Stimulated activated CD8-positive, alpha-beta memory T cell treated with anti-CD3 and anti-CD28 coated beads, Interleukin-7, amount 100 ng/mL, for 4 hours (primary cell): Measurements from ENCODE around the gene SENP1.
"Not testable (repeated sequence)": the region's sequence is repeated elsewhere in the genome, so short reads cannot be mapped to it uniquely, and the experiment has no call there.

Experiments
- DNase-seq, 2 donors: peaks; one replicate each; pipeline ENCODE4 v3.0.0-alpha.2; 2020; ENCODE audit warnings: low read depth in 2 of 2

Gene SENP1

GRCh38 chr12:48111312-48111693 is 5.4 kb upstream of the SENP1 start:
- DNase-seq = not testable (repeated sequence)

DNA sequence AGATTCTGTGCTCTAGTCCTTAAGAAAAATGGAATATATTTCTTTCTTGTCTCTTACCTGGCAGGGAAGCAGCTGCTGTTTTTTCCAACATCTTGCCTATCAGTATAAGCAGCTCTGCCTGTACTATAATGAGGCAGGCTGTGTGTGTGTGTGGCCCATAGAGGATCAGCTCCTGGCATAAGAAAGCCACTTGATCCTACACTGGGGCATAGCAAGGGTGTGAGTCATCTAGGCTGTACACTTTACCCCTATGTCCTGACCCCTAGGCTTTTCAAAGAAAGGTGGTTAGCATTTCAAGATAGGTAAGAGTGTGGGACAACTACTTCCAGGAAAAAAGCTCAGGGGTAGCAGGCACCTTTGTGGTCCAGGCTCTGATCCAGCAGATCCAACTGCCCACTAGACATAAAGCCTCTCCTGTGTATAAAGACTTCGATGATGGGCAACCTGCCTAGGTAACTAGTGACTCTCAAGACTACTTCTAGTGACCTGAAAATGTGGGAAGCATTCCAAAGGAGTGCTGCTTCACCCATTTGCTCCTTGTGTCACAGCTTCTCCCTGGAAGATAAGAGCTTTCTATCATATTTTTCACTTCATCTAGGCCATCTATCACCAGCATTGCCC is 4.9 kb upstream of the SENP1 start:
- no peak for DNase-seq

DNA sequence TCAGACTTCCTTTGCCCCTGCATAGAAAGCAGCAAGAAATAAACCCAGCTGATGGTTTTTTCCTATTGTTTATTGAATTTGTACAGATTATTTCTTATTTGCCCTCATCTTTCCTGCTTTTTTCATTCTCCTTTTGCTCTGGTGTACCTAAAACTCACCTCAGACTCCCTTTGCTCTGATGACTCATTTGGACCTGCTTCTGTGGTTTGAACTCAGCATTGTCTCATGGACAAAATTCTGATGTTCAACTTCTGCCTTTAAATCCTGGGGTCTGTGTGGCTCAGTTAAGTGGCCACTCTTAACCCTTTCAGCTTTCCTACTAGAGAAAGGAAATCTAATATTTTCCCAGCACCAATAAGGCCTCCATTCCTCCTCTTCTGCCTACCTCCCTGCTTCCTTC is 3.5 kb upstream of the SENP1 start:
- no peak for DNase-seq

DNA sequence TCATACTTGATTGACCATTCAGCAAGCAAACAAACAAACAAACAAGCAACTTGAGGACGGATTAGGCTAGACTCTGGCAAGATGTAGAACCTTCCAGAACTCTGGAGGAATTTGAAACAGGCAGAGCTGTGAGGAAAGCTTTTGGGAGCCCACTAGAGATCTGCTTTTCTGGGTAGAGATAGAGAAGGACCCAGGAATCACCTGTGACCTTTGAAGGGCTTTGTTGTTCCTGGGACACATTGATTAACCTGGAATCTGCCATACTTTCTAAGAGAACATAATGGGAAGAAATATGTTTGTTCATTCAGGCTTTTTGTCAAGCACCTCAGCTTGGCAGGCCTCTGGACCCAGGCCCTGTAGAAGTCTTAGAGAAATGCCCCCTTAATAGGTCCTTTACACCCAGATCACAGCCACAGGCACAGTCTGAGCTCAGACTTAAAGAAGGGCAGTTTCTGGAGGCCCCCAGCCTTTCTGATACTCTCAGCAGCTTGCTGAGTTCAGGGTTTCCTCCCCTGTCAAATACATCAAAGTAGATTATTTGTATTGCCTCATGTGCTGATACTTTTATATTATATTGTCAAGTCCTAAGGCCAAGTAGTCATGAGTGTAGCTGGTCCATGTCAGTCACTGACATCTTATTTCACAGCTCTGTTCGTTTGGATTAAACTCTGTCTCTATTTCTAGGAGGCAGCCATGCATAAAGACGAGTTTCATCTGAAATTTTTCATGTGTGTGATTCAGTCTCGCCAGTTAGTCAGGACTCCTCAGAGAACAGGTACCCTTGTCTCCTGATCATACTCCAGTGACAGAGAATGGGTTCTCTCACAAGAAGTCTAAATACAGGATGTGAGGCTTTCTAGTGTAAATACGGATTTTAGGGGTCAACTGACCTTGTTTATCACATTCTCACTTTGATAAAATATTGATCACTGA is 1.1 kb upstream of the SENP1 start:
- no peak for DNase-seq

GRCh38 chr12:48105321-48105866 is 485 bp downstream of the SENP1 start:
- DNase-seq = no peak

DNA sequence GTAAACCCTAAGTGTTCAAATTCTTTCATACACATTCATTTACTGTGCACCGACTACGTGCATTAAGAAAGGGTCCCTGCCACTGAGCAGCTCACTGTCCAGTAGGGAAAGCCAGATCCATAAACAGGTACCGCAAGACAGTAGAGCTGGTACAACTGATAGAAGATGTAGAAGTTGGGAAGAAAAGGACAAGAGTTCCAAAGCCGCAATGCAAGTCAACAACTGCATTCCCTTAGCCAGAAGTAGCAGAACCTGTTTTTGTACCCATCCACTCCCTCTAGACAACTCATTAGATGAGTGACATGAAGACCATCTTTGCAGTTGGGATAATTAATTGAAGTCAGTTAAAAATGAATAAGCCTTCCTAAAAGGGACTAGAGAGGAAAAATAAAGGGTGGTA is 1.3 kb downstream of the SENP1 start:
- DNase-seq = no peak

- no peak for DNase-seq
Observed at GRCh38 chr12:48092611-48093010, 13.3 kb downstream of the SENP1 start.

- no peak for DNase-seq
Observed at GRCh38 chr12:48086327-48086726, 19.6 kb downstream of the SENP1 start.

DNA sequence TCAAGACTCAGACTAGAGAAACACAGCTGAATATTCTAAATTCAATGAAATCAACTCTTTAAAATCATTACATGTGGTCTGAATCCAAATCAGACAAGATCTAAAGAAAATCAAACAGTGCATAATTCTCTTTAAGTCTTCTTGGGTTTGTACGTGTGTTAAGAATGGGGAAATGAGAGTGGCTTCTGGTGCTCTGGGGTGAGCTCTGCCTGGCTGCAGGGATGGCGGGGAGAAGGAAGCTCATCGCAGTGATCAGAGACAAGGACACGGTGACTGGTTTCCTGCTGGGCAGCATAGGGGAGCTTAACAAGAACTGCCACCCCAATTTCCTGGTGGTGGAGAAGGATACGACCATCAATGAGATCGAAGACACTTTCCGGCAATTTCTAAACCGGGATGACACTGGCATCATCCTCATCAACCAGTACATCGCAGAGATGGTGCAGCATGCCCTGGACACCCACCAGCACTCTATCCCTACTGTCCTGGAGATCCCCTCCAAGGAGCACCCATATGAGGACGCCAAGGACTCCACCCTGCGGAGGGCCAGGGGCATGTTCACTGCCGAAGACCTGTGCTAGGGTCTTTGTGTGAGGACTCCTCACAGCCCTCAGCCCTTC is 20.9 kb downstream of the SENP1 start:
- no peak for DNase-seq

GRCh38 chr12:48084066-48084465 is 21.8 kb downstream of the SENP1 start:
- DNase-seq = no peak

- DNase-seq = no peak
Observed at GRCh38 chr12:48080821-48081220, 25.1 kb downstream of the SENP1 start.

DNA sequence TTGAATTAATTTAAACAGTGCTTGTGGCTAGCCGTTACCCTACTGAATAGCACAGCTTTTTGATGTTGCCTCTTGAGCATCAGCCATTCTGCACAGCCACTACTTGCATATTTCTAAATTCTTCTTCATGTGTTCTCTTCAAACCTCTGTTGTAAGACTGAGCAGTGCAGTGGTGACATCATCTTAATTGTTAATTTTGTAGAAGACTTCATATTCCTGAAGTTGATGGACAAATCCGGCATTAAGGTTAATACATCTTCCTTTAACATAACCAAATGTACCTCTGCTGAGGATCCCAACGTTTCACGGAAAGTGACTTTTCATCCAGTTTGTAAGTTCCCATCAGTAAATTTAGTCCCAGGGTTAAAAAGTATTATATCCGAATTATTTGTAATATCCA is 25.6 kb downstream of the SENP1 start:
- no peak for DNase-seq

DNA sequence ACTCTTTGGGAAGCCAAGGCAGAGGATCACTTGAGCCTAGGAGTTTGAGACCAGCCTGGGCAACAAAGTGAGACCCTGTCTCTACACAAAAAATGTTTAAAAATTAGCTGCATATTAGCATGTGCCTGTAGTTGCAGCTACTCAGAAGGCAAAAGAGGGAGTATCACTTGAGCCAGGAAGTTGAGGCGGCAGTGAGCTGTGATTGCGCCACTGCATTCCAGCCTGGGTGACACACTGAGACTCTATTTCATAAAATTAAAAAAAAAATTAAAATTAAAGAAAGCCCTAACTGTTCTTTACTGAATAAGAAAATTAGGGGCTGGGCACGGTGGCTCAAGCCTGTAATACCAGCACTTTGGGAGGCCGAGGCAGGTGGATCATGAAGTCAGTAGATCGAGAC is 27.0 kb downstream of the SENP1 start:
- no peak for DNase-seq

DNA sequence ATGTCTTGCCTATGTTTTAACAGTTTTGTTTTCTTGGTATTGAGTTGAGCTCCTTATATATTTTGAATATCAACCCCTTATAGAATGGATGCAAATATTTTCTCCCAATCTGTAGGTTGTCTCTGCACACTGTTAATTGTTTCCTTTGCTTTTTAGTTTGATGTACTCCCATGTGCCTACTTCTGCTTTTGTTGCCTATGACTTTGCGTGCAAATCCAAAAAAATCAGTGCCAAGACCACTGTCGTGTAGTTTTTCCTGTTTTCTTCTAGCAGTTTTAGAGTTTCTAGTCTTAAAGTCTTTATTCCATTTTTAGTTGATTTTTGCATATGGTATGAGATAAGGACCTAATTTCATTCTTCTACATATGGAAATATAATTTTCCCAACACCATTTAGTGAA is 28.8 kb downstream of the SENP1 start:
- no peak for DNase-seq

DNA sequence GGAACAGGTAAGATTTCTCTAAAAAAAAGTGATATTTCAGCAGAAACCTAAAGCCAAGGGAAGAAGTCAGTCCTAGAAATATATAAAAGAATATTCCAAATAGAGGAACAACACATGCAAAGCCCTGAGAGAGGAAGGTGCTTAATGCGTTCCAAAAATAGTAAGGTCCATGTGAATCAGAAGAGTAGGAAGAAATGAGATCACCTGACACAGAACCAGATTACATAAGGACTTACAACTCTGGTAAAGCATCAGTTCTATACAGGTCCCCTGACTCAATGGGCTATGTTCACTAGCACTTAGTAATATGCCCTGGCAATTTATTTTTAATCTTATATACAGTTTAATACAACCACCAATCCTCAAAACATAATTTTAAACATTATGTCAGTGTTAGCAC is 30.0 kb downstream of the SENP1 start:
- DNase-seq = no peak

GRCh38 chr12:48074266-48074665 is 31.6 kb downstream of the SENP1 start:
- DNase-seq = no peak

DNA sequence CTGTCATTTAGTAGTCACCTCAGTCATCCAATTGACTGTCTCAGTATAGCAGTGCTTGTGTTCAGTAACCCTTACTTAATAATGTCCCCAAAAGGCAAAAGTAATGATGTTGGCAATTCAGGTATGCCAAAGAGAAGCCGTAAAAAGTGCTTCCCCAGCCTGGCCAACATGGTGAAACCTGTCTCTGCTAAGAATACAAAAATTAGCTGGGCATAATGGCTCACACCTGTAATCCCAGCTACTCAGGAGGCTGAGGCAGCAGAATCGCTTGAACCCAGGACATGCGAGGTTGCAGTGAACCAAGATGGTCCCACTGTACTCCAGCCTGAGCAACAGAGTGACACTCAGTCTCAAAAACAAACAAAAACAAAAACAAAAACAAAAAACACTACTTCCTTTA is 33.6 kb downstream of the SENP1 start:
- DNase-seq = no peak

GRCh38 chr12:48071808-48072207 is 34.1 kb downstream of the SENP1 start:
- DNase-seq = no peak

- DNase-seq = no peak
Observed at GRCh38 chr12:48070731-48071130, 35.1 kb downstream of the SENP1 start.

- DNase-seq = no peak
Observed at GRCh38 chr12:48070033-48070432, 35.8 kb downstream of the SENP1 start.

GRCh38 chr12:48069241-48069640 is 36.6 kb downstream of the SENP1 start:
- DNase-seq = no peak

DNA sequence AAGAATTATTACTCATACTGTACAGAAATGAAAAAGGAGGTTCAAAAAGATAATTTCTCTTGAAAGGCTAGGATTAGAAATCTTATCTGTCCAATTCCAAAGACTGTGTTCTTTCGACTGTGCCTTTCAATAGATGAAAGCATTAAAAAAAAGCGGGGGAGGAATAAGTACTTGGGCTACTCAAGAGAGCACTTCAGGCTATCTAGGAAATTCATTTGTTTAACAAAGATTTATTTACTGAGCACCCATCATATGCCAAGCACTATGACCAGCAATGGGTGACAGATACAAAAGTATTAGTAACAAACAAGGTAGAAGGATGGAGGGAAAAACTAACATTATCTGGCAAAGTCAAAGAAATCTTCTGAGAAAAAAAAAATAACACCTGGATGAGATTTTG is 37.4 kb downstream of the SENP1 start:
- no peak for DNase-seq
